HepG2 (cell line): Measurements from ENCODE around the gene TMTC4. TPM values are rescaled to one million over a fixed set of nuclear protein-coding genes. Genes with fewer than 3 reads are reported as not detected.

Experiments used
- PLSCR1 ChIP-seq: sonication (generic); formaldehyde crosslinking; IDR thresholded peaks from 2 replicates; pipeline ENCODE4 v1.5.0; 2020; ENCODE audit warnings: missing genetic modification reagents, mild to moderate bottlenecking, borderline replicate concordance
- SNAPC4 ChIP-seq: sonication (generic); formaldehyde crosslinking; IDR thresholded peaks from 2 replicates; pipeline ENCODE4 v1.4.0; 2020; ENCODE audit warnings: mild to moderate bottlenecking, missing genetic modification reagents
- ZNF232 ChIP-seq: sonication (generic); formaldehyde crosslinking; IDR thresholded peaks from 2 replicates; pipeline ENCODE4 v1.4.0; 2020; ENCODE audit warnings: missing genetic modification reagents, borderline replicate concordance
- ZNF3 ChIP-seq: IDR thresholded peaks from 2 replicates; pipeline ENCODE4 v1.7.0; 2017; ENCODE audit warnings: inconsistent platforms
- ZNF343 ChIP-seq: sonication (generic); formaldehyde crosslinking; IDR thresholded peaks from 2 replicates; pipeline ENCODE4 v1.4.0; 2020; ENCODE audit warnings: mild to moderate bottlenecking, missing genetic modification reagents
- ZNF407 ChIP-seq: sonication (generic); formaldehyde crosslinking; IDR thresholded peaks from one replicate; pipeline ENCODE4 v1.5.1; 2020; ENCODE audit warnings: mild to moderate bottlenecking, missing genetic modification reagents; ENCODE audit errors: not compliant biosample characterization
- ZSCAN9 ChIP-seq: IDR thresholded peaks from 2 replicates; pipeline ENCODE4 v1.6.1; 2016; ENCODE audit warnings: borderline replicate concordance
- polyA plus RNA-seq, 8 experiments: library from polyadenylated mRNA; depleted of rRNA in 3 of 8; stranded (reverse) in 7 of 8; unstranded in 1 of 8; fragments of >200 nt; fragmentation: Illumina TruSeq in 4 of 8; extraction: Trizol in 4 of 8; gene quantifications; 2 replicates each; pipeline versions ENCODE4 v1.2.1 to v1.2.3, GENCODE V29; 2011 to 2016; ENCODE audit warnings: low read depth in 4 of 8, missing spikeins in 1 of 8, mixed read lengths in 1 of 8; ENCODE audit not compliant: insufficient read depth in 1 of 8
- total RNA-seq, 5 experiments: library from RNA; depleted of rRNA; stranded (reverse); fragments of >200 nt; fragmentation: Illumina TruSeq; extraction: Trizol; gene quantifications; 2 replicates each; pipeline ENCODE4 v1.2.3, GENCODE V29; 2016; ENCODE audit warnings: low read depth in 1 of 5
- TF ChIP-seq, protein P1 (sequence below): sonication (generic); formaldehyde crosslinking; IDR thresholded peaks from 2 replicates; pipeline ENCODE4 v1.4.0; 2020; ENCODE audit warnings: mild to moderate bottlenecking, missing genetic modification reagents
- TF ChIP-seq, protein P2 (sequence below), 2 experiments: sonication (generic) in 1 of 2; formaldehyde crosslinking in 1 of 2; IDR thresholded peaks; 2 replicates each; pipeline versions ENCODE4 v1.4.0 to v1.6.1; 2016 to 2020; ENCODE audit warnings: borderline replicate concordance in 1 of 2, low read depth in 1 of 2, mild to moderate bottlenecking in 1 of 2, missing genetic modification reagents in 1 of 2

TMTC4 gene
- total and polyA plus RNA-seq, 2 of the 13 experiments (the other 11 are each of a cell fraction or from before 2014, with no cell fraction given), result 16.0 to 22.6 TPM

GRCh38 chr13:100561599-100562204 lies 112.9 kb downstream of the TMTC4 start (continued):
- TF ChIP-seq ZNF407 (CRISPR knock-in tag), result no peak
- TF ChIP-seq ZNF3, result no peak
- no peak for TF ChIP-seq ZNF232 (CRISPR knock-in tag)
- TF ChIP-seq SNAPC4 (CRISPR knock-in tag), result no peak
- TF ChIP-seq, protein P1, sequence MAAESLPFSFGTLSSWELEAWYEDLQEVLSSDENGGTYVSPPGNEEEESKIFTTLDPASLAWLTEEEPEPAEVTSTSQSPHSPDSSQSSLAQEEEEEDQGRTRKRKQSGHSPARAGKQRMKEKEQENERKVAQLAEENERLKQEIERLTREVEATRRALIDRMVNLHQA, result no peak
- TF ChIP-seq ZNF343 (CRISPR knock-in tag), result no peak
- TF ChIP-seq, protein P2, sequence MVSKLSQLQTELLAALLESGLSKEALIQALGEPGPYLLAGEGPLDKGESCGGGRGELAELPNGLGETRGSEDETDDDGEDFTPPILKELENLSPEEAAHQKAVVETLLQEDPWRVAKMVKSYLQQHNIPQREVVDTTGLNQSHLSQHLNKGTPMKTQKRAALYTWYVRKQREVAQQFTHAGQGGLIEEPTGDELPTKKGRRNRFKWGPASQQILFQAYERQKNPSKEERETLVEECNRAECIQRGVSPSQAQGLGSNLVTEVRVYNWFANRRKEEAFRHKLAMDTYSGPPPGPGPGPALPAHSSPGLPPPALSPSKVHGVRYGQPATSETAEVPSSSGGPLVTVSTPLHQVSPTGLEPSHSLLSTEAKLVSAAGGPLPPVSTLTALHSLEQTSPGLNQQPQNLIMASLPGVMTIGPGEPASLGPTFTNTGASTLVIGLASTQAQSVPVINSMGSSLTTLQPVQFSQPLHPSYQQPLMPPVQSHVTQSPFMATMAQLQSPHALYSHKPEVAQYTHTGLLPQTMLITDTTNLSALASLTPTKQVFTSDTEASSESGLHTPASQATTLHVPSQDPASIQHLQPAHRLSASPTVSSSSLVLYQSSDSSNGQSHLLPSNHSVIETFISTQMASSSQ (IDR thresholded peaks at IDR 0.05; ENCODE audit: low read depth), result peak; percentile 33; the same call in 1 of the 2 replicates
- TF ChIP-seq, protein P2 (CRISPR knock-in tag; IDR thresholded peaks at IDR 0.05; ENCODE audit: borderline replicate concordance), result no peak
- TF ChIP-seq ZSCAN9 (CRISPR knock-in tag), result no peak
- TF ChIP-seq PLSCR1, result no peak
